Superior temporal gyrus (tissue), 1 donor: ENCODE data around the gene HACD2.
"Not testable (repeated sequence)": the region's sequence is repeated elsewhere in the genome, so short reads cannot be mapped to it uniquely, and the experiment has no call there.

Experiments
- DNase-seq: peaks from one replicate; pipeline ENCODE4 v3.0.0-alpha.2; 2016; ENCODE audit errors: extremely low spot score

Gene HACD2

GRCh38 chr3:123584988-123585937, at the start of gene HACD2:
HACD2 (minus strand) TSS chr3:123585053; CDS start chr3:123585027, 26 bp downstream.
- DNase-seq: peak; percentile 99

GRCh38 chr3:123634149-123635051, 49.5 kb upstream of the HACD2 start:
- DNase-seq: no peak

- DNase-seq: no peak
These were observed 48.7 kb upstream of the HACD2 start for GRCh38 chr3:123633530-123633929.

- no peak for DNase-seq
These were observed 47.4 kb upstream of the HACD2 start for GRCh38 chr3:123632161-123632655.

GRCh38 chr3:123629747-123630047, 44.8 kb upstream of the HACD2 start:
- no peak for DNase-seq

GRCh38 chr3:123628996-123629746, 44.3 kb upstream of the HACD2 start:
- no peak for DNase-seq

- no peak for DNase-seq
These were observed 43.1 kb upstream of the HACD2 start for GRCh38 chr3:123627673-123628670.

- DNase-seq: no peak
These were observed 42.0 kb upstream of the HACD2 start for GRCh38 chr3:123626881-123627280.

GRCh38 chr3:123624302-123624701, 39.4 kb upstream of the HACD2 start:
- DNase-seq: no peak

GRCh38 chr3:123623346-123623880, 38.6 kb upstream of the HACD2 start:
- DNase-seq: no peak

GRCh38 chr3:123622766-123623165, 37.9 kb upstream of the HACD2 start:
- DNase-seq: no peak

- no peak for DNase-seq
These were observed 37.0 kb upstream of the HACD2 start for GRCh38 chr3:123621850-123622189.

GRCh38 chr3:123621186-123621849, 36.5 kb upstream of the HACD2 start:
- DNase-seq: peak; percentile 63

- DNase-seq: peak; percentile 84
These were observed 35.5 kb upstream of the HACD2 start for GRCh38 chr3:123620343-123620742.

- peak; percentile 77 for DNase-seq
These were observed 34.1 kb upstream of the HACD2 start for GRCh38 chr3:123618768-123619484.

GRCh38 chr3:123618076-123618708, 33.3 kb upstream of the HACD2 start:
- DNase-seq: no peak

- no peak for DNase-seq
These were observed 31.7 kb upstream of the HACD2 start for GRCh38 chr3:123616593-123616992.

GRCh38 chr3:123613543-123613942, 28.7 kb upstream of the HACD2 start:
- DNase-seq: no peak

- DNase-seq: not testable (repeated sequence)
These were observed 26.8 kb upstream of the HACD2 start for GRCh38 chr3:123611674-123612073.
